ENCODE results near the gene PRRC2C. TPM values are rescaled to one million over a fixed set of nuclear protein-coding genes. Genes with fewer than 3 reads are reported as not detected.
"Not testable (repeated sequence)": the region's sequence is repeated elsewhere in the genome, so short reads cannot be mapped to it uniquely, and the experiment has no call there.

The PRRC2C gene
- total and polyA plus RNA-seq, 2 experiments from 2014 or later, result 70.0 to 83.3 TPM

DNA sequence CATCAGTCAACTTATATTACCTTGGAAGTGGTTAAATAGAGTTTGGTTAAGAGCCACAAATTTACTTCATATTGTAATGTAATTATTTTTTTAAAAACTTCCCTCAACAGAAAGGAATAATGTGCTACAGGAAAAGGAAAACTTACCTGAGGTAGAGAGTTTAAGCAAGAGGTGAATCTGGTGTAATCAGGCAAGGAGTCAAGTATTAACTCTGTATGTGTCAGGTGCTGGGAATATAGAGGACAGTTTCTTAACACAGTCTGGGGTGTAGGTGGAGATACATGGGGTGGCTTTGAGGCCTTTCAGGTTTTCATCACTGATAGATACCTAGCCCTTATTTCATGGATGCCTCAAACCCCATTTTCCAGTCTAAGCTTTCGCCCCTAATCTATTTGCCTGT, 110.8 kb downstream of the PRRC2C start:
- TF ChIP-seq, protein P1, sequence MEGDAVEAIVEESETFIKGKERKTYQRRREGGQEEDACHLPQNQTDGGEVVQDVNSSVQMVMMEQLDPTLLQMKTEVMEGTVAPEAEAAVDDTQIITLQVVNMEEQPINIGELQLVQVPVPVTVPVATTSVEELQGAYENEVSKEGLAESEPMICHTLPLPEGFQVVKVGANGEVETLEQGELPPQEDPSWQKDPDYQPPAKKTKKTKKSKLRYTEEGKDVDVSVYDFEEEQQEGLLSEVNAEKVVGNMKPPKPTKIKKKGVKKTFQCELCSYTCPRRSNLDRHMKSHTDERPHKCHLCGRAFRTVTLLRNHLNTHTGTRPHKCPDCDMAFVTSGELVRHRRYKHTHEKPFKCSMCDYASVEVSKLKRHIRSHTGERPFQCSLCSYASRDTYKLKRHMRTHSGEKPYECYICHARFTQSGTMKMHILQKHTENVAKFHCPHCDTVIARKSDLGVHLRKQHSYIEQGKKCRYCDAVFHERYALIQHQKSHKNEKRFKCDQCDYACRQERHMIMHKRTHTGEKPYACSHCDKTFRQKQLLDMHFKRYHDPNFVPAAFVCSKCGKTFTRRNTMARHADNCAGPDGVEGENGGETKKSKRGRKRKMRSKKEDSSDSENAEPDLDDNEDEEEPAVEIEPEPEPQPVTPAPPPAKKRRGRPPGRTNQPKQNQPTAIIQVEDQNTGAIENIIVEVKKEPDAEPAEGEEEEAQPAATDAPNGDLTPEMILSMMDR (IDR thresholded peaks at IDR 0.05; ENCODE audit: low read depth, low read length), result no peak
- Histone ChIP-seq H3K27me3 (no peaks in the 10 kb centered on the region), H3K36me3 (peaks cover 17% of the 10 kb centered on the region), H3K9me3 (ENCODE audit: low read depth) (no peaks in the 10 kb centered on the region), H3K4me3 (no peak overlapping the region), H3K27ac (no peak overlapping the region), H3K4me1 (ENCODE audit: low read depth) (no peaks in the 10 kb centered on the region)
- no peak for DNase-seq (ENCODE audit: low read depth in 1 of 2, low spot score in 1 of 2)

DNA sequence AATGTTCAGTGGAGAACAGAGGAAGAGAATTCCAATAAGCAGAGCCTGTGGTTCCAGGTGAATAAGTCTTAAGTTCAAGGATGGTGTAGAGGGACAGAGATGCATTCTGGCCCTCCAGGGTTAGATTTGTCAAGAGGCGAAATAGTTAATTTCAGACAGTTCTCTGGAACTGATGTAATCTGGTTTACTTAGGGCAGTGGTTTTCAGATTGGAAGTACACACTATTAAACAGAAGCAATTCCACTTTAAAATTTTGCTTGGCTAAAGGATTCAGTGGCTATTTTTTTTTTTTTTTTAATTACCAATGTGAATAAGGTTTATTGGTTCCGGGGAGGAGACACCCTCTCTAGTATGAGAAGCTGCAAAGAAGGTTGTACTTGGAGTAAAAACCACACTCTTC, 111.4 kb downstream of the PRRC2C start:
- Histone ChIP-seq H3K4me3 (no peak overlapping the region), H3K36me3 (peaks cover 13% of the 10 kb centered on the region), H3K27ac (no peak overlapping the region), H3K4me1 (ENCODE audit: low read depth) (no peaks in the 10 kb centered on the region), H3K27me3 (no peaks in the 10 kb centered on the region), H3K9me3 (ENCODE audit: low read depth) (no peaks in the 10 kb centered on the region)
- DNase-seq (ENCODE audit: low read depth in 1 of 2, low spot score in 1 of 2), result no peak
- TF ChIP-seq, protein P1 (IDR thresholded peaks at IDR 0.05; ENCODE audit: low read depth, low read length), result no peak

DNA sequence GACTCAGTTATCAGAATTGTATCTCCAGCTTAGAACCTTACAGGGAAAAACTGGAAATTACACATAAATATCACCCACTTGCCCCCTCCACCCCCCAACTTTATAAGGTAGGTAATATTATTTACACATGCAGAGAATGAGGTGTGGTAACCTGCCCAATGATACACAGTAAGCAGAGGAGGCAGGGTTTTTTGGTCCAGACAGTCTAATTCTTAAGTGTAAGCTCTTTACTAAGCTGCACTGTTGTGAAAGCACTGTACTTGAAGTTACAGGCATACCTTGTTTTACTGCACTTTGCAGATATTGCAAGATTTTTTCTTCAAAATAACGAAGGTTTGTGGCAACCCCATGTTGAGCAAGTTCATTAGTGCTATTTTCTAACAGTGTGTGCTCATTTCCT, 111.9 kb downstream of the PRRC2C start:
- Histone ChIP-seq H3K36me3 (peaks cover 8% of the 10 kb centered on the region), H3K9me3 (ENCODE audit: low read depth) (no peaks in the 10 kb centered on the region), H3K4me3 (no peak overlapping the region), H3K27me3 (no peaks in the 10 kb centered on the region), H3K27ac (peak overlapping the region; percentile 6), H3K4me1 (ENCODE audit: low read depth) (no peaks in the 10 kb centered on the region)
- TF ChIP-seq, protein P1 (IDR thresholded peaks at IDR 0.05; ENCODE audit: low read depth, low read length), result no peak
- peak in 1 of 2 donors; percentile 6 for DNase-seq (ENCODE audit: low read depth in 1 of 2, low spot score in 1 of 2)

DNA sequence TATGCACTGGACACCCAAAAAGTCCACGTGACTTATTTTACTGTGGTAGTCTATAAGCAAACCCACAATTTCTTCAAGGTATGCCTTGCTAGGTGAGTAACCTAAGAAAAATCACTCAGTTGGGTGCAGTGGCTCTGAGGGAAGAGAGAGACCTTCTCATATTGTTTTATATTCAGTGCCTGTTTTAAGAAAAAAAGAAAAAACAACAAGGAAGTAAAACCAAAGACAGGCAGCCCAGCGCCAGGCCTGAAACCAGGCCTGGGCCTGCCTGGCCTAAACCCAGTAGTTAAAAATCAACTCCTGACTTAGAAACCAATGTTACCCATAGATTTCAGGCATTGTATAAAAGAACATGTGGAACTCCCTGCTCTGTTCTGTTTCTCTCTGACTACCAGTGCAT, 115.0 kb downstream of the PRRC2C start:
- H3K27ac ChIP-seq; H3K36me3 ChIP-seq; H3K27me3 ChIP-seq; H3K9me3 ChIP-seq (ENCODE audit: low read depth); DNase-seq (ENCODE audit: low read depth in 1 of 2, low spot score in 1 of 2); H3K4me1 ChIP-seq (ENCODE audit: low read depth); H3K4me3 ChIP-seq: not testable (repeated sequence)

DNA sequence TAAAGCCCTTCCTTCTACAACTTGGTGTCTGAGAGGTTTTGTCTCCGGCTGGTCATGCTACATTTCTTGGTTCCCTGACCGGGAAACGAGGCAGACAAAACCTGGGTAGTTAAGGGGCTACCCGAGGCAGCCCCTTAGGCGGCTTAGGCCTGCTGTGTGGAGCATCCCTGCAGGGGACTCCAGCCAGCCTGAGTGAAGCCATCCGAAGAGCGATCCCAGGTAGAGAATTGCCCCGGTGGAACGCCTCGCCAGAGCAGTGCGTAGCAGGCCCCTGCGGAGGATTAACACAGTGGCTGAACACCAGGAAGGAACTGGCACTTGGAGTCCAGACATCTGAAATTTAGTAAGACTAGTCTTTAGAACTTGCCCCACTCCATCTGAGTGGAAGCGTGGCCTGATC, 115.5 kb downstream of the PRRC2C start:
- H3K9me3 ChIP-seq (ENCODE audit: low read depth), result no peaks in the 10 kb centered on the region
- H3K36me3 ChIP-seq, result no peaks in the 10 kb centered on the region
- no peaks in the 10 kb centered on the region for H3K27me3 ChIP-seq
- H3K27ac ChIP-seq, result no peak overlapping the region
- DNase-seq (ENCODE audit: low read depth in 1 of 2, low spot score in 1 of 2), result no peak
- H3K4me1 ChIP-seq (ENCODE audit: low read depth), result no peaks in the 10 kb centered on the region
- no peak overlapping the region for H3K4me3 ChIP-seq
- TF ChIP-seq, protein P1 (IDR thresholded peaks at IDR 0.05; ENCODE audit: low read depth, low read length), result no peak

DNA sequence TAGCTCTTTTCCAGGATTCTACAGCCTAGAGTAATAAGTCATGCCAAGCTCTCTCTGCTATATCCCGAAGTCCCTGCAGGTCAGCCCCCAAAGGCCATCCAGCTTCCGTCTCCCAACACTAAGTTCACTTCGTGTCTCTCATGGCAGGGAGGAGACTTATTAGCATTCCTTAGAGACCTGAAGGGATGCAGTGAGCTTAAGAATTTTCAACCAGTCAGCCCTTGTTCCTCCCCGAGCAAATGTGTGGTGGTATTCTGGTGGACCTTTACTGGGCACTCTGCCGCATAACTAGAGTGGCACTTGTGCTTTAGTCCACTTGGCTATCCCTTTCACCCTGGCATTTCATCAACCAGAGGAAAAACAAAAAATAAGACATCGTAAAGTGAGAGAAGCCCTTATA, 117.7 kb downstream of the PRRC2C start:
- DNase-seq (ENCODE audit: low read depth in 1 of 2, low spot score in 1 of 2); H3K4me3 ChIP-seq; H3K9me3 ChIP-seq (ENCODE audit: low read depth); H3K27ac ChIP-seq; H3K4me1 ChIP-seq (ENCODE audit: low read depth); H3K36me3 ChIP-seq; H3K27me3 ChIP-seq: not testable (repeated sequence)

DNA sequence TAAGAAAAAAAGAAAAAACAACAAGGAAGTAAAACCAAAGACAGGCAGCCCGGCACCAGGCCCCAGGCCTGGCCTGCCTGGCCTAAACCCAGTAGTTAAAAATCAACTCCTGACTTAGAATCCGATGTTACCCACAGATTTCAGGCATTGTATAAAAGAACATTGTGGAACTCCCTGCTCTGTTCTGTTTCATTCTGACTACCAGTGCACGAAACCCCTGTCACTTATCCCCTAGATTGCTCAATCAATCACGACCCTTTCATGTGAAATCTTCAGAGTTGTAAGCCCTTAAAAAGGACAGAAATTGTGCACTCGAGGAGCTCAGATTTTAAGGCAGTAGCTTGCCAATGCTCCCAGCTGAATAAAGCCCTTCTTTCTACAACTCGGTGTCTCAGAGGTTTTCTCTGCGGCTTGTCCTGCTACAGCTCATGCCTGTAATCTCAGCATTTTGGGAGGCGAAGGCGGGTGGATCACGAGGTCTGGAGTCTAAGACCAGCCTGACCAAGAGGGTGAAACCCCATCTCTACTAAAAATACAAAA, 121.1 kb downstream of the PRRC2C start:
- Histone ChIP-seq H3K36me3 (no peaks in the 10 kb centered on the region), H3K4me1 (ENCODE audit: low read depth) (no peaks in the 10 kb centered on the region), H3K27ac (peak overlapping the region; percentile 65), H3K27me3 (no peaks in the 10 kb centered on the region), H3K9me3 (ENCODE audit: low read depth) (no peaks in the 10 kb centered on the region), H3K4me3 (no peak overlapping the region)
- no peak for DNase-seq (ENCODE audit: low read depth in 1 of 2, low spot score in 1 of 2)
- TF ChIP-seq, protein P1 (IDR thresholded peaks at IDR 0.05; ENCODE audit: low read depth, low read length), result no peak

All from cardiac muscle cell (in vitro differentiated cells and primary cell).